Stimulated activated CD8-positive, alpha-beta memory T cell treated with anti-CD3 and anti-CD28 coated beads, Interleukin-2, amount 100 ng/mL, for 48 hours (primary cell): ENCODE measurements around the gene PPP2R2D.

ENCODE experiments used
- DNase-seq, 2 donors: peaks; one replicate each; pipeline ENCODE4 v3.0.0-alpha.2; 2020; ENCODE audit warnings: low read depth in 2 of 2

The PPP2R2D gene

GRCh38 chr10:131998050-131998844, 97.4 kb downstream of the PPP2R2D start:
- no peak for DNase-seq

- no peak for DNase-seq
Observed at GRCh38 chr10:131998845-131999681, 98.3 kb downstream of the PPP2R2D start.

- no peak for DNase-seq
Observed at GRCh38 chr10:132001238-132001972, 100.6 kb downstream of the PPP2R2D start.

GRCh38 chr10:132002004-132002403, 101.2 kb downstream of the PPP2R2D start:
- DNase-seq, result no peak

- DNase-seq, result no peak
Observed at GRCh38 chr10:132003282-132003924, 102.6 kb downstream of the PPP2R2D start.

GRCh38 chr10:132004052-132004451, 103.2 kb downstream of the PPP2R2D start:
- DNase-seq, result no peak

GRCh38 chr10:132005147-132005546, 104.3 kb downstream of the PPP2R2D start:
- DNase-seq, result no peak

GRCh38 chr10:132006966-132007365, 106.2 kb downstream of the PPP2R2D start:
- DNase-seq, result no peak

- no peak for DNase-seq
Observed at GRCh38 chr10:132007681-132008080, 106.9 kb downstream of the PPP2R2D start.
